Right lobe of liver (tissue), 6 donors: ENCODE data around the gene CCDC24. TPM values are rescaled to one million over a fixed set of nuclear protein-coding genes. Genes with fewer than 3 reads are reported as not detected.

ENCODE experiments used
- ATAC-seq, 4 donors: fragments of 200-7000 bp; cut with Tn5 transposase; one replicate each; pipeline ENCODE4 v1.9.1; 2020; ENCODE audit warnings: mild to moderate bottlenecking in 4 of 4, moderate library complexity in 4 of 4
- DNase-seq, 3 donors: peaks; one replicate each; pipeline ENCODE4 v3.0.0-alpha.2; 2020
- H3K27ac ChIP-seq, 3 donors: fragments of 200-600 bp; one replicate each; pipeline ENCODE4 v1.8.0; 2022
- H3K27me3 ChIP-seq, 2 donors: fragments of 200-600 bp; one replicate each; pipeline ENCODE4 v1.8.0; 2022
- H3K36me3 ChIP-seq, 4 donors: fragments of 200-600 bp; sonication (generic) in 1 of 4; one replicate each; pipeline versions ENCODE4 v1.5.1 to v1.8.0; 2017 to 2022; ENCODE audit warnings: control low read depth in 1 of 4
- H3K4me1 ChIP-seq, 4 donors: fragments of 200-600 bp; sonication (generic) in 1 of 4; one replicate each; pipeline versions ENCODE4 v1.5.1 to v1.8.0; 2017 to 2022; ENCODE audit warnings: control low read depth in 1 of 4
- H3K4me3 ChIP-seq, 3 donors: fragments of 200-600 bp; one replicate each; pipeline ENCODE4 v1.8.0; 2022
- H3K9me3 ChIP-seq, 4 donors: fragments of 200-600 bp; sonication (generic) in 1 of 4; one replicate each; pipeline versions ENCODE4 v1.5.1 to v1.8.0; 2017 to 2022; ENCODE audit warnings: control low read depth in 1 of 4
- POLR2A ChIP-seq: fragments of 450-650 bp; IDR thresholded peaks from one replicate; pipeline ENCODE4 v1.6.1; 2017; ENCODE audit warnings: antibody characterized with exemption, mild to moderate bottlenecking
- WGBS: methylation state at CpG from one replicate; pipeline ENCODE4 v1.1.6; 2018; ENCODE audit warnings: low coverage, low lambda C conversion rate; ENCODE audit not compliant: insufficient coverage; ENCODE audit errors: missing lambda C conversion rate; 5-methylcytosine and 5-hydroxymethylcytosine counted together
- intact Hi-C, 2 donors: fragments of 100-400 bp; cut with DNase I; formaldehyde crosslinking; loops; one replicate each; pipeline versions ENCODE4 v1.11.2 to v1.14.1; 2022
- total RNA-seq, 6 experiments: library from RNA; depleted of rRNA in 2 of 6; stranded (reverse); fragments of >200 nt in 2 of 6; fragmentation: NEBNext Ultra II Directional in 3 of 6; extraction: Animal tissue kit (Norgen Biotek cat#: 25700) in 3 of 6; gene quantifications; one replicate each; pipeline versions ENCODE4 v1.1.0 to v1.2.4, GENCODE V29; 2016 to 2023
- TF ChIP-seq, protein P1 (sequence below), 4 donors: fragments of 200-600 bp in 3 of 4; fragments of 450-650 bp in 1 of 4; IDR thresholded peaks; one replicate each; pipeline versions ENCODE4 v1.5.1 to v1.8.0; 2016 to 2022; ENCODE audit warnings: antibody characterized with exemption in 4 of 4, mild to moderate bottlenecking in 2 of 4
- donor health status: DM: no; HTN: yes; CAD: no.
- donor health status: DM: no; HTN: no; CAD: no.
- donor health status: DM: no; HTN: no; CAD: no.
- donor health status: DM: no; HTN: yes; CAD: no.
- donor health status: DM: no; HTN: yes; CAD: no.

CCDC24 gene
- total RNA-seq, 6 experiments from 2014 or later: 2.2 to 8.4 (median 3.5) TPM

- no peaks in the 10 kb centered on the region for H3K27me3 ChIP-seq
- H3K27ac ChIP-seq: peak overlapping the region; percentile 86 to 93 (median 91)
- H3K4me1 ChIP-seq: peaks cover 0 to 45% (median 16%) of the 10 kb centered on the region in 4 donors
- H3K9me3 ChIP-seq: no peaks in the 10 kb centered on the region
- DNase-seq (peak; percentile 77 to 86 (median 78)), ATAC-seq (peak; percentile 22 to 60 (median 40))
- H3K4me3 ChIP-seq: peak overlapping the region; percentile 84 to 98 (median 97)
- intact Hi-C loops: no loop called here
- peaks cover 0 to 14% (median 5%) of the 10 kb centered on the region in 4 donors for H3K36me3 ChIP-seq
- no peak for TF ChIP-seq POLR2A
- TF ChIP-seq, protein P1, sequence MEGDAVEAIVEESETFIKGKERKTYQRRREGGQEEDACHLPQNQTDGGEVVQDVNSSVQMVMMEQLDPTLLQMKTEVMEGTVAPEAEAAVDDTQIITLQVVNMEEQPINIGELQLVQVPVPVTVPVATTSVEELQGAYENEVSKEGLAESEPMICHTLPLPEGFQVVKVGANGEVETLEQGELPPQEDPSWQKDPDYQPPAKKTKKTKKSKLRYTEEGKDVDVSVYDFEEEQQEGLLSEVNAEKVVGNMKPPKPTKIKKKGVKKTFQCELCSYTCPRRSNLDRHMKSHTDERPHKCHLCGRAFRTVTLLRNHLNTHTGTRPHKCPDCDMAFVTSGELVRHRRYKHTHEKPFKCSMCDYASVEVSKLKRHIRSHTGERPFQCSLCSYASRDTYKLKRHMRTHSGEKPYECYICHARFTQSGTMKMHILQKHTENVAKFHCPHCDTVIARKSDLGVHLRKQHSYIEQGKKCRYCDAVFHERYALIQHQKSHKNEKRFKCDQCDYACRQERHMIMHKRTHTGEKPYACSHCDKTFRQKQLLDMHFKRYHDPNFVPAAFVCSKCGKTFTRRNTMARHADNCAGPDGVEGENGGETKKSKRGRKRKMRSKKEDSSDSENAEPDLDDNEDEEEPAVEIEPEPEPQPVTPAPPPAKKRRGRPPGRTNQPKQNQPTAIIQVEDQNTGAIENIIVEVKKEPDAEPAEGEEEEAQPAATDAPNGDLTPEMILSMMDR (IDR thresholded peaks at IDR 0.05): no peak
- under 1% methylated on average over 24 of the region's 34 CpGs for WGBS
Measured at GRCh38 chr1:43975249-43975961, 16.0 kb upstream of the CCDC24 start.

DNA sequence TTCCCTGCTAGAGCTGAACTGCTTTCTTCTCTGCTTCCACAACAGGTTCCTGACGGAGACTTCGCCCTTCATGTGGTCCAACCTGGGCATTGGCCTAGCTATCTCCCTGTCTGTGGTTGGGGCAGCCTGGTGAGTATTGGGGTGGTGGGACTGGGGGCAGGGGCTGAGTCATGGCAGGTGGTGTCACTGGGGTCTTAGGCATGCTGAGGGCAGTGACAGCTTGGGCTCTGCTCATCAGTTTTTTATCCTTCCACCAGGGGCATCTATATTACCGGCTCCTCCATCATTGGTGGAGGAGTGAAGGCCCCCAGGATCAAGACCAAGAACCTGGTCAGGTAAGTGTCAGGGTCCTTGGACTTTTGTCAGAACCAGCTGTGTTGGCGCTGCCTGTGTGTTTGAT lies 15.4 kb upstream of the CCDC24 start:
- peak overlapping the region in 1 of 3 donors; percentile 93 for H3K27ac ChIP-seq
- peak overlapping the region; percentile 84 to 98 (median 97) for H3K4me3 ChIP-seq
- peaks cover 0 to 39% (median 13%) of the 10 kb centered on the region in 4 donors for H3K4me1 ChIP-seq
- H3K27me3 ChIP-seq: no peaks in the 10 kb centered on the region
- no peak for ATAC-seq
- H3K36me3 ChIP-seq: peaks cover 0 to 14% (median 5%) of the 10 kb centered on the region in 4 donors
- no peak for TF ChIP-seq POLR2A
- TF ChIP-seq, protein P1 (IDR thresholded peaks at IDR 0.05): no peak
- peak in 1 of 3 donors; percentile 53 for DNase-seq
- H3K9me3 ChIP-seq: no peaks in the 10 kb centered on the region
- intact Hi-C loops: no loop called here
- WGBS: 50% methylated on average over 2 of the region's 4 CpGs

DNA sequence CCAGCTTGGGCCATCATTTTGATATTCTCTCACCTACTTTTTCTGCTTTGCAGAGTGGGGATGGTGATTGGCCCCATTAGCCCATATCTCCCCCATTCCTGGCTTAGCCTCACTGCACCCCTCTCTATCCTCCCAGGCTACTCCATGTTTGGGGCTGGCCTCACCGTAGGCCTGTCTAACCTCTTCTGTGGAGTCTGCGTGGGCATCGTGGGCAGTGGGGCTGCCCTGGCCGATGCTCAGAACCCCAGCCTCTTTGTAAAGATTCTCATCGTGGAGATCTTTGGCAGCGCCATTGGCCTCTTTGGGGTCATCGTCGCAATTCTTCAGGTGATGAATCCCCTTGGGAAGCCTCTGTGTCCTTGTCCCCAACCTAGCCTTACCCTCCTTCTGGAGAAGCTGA lies 14.5 kb upstream of the CCDC24 start:
- Histone ChIP-seq H3K36me3 (peaks cover 0 to 14% (median 5%) of the 10 kb centered on the region in 4 donors), H3K27me3 (no peaks in the 10 kb centered on the region), H3K27ac (no peak overlapping the region), H3K4me1 (peaks cover 0 to 39% (median 13%) of the 10 kb centered on the region in 4 donors), H3K9me3 (no peaks in the 10 kb centered on the region), H3K4me3 (no peak overlapping the region)
- DNase-seq: peak in 1 of 3 donors; percentile 39
- no peak for TF ChIP-seq POLR2A
- TF ChIP-seq, protein P1 (IDR thresholded peaks at IDR 0.05): no peak
- ATAC-seq: no peak
- 87% methylated on average over 7 of the region's 8 CpGs for WGBS
- intact Hi-C loops: no loop called here

DNA sequence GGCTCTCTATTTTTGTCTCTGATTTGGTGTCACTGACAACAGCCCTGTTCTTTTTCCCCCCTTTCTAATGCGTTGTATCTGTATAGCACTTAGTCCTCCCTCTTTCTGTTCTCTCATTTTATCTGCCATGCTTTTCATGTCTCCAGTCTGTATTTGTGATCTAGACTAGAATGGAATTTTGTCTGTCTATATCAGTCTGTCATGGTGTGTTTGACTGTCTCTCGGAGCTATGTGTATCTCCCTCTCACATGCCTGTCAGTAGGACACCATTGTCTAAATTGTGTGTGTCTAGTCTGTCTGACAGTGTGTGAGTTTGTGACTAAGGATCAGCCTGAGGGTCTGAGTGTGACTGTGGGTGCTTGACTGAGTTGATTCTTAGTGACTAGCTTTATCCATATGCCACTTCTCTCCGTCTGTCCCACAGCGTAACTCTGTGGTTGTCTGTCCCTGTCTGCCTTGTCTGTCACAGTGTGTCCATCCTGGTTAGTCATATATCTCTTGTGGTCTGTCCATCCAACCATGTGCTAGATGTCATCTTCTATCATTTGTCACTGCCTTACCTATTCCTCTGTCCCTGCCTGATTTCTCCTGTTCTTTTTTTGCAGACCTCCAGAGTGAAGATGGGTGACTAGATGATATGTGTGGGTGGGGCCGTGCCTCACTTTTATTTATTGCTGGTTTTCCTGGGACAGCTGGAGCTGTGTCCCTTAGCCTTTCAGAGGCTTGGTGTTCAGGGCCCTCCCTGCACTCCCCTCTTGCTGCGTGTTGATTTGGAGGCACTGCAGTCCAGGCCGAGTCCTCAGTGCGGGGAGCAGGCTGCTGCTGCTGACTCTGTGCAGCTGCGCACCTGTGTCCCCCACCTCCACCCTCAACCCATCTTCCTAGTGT lies 13.8 kb upstream of the CCDC24 start:
- Histone ChIP-seq H3K4me3 (no peak overlapping the region), H3K9me3 (no peaks in the 10 kb centered on the region), H3K36me3 (peaks cover 0 to 14% (median 5%) of the 10 kb centered on the region in 4 donors), H3K27me3 (no peaks in the 10 kb centered on the region), H3K4me1 (peaks cover 0 to 39% (median 13%) of the 10 kb centered on the region in 4 donors), H3K27ac (peak overlapping the region in 1 of 3 donors; percentile 56)
- TF ChIP-seq, protein P1 (IDR thresholded peaks at IDR 0.05): no peak
- no peak for TF ChIP-seq POLR2A
- intact Hi-C loops: no loop called here
- ATAC-seq: no peak
- WGBS: 52% methylated on average over 7 of the region's 9 CpGs
- no peak for DNase-seq
